ENCODE results near the gene ZDHHC21. TPM values are rescaled to one million over a fixed set of nuclear protein-coding genes. Genes with fewer than 3 reads are reported as not detected.

The ZDHHC21 gene
- polyA plus RNA-seq, 2 donors = 5.8 to 6.7 TPM

DNA sequence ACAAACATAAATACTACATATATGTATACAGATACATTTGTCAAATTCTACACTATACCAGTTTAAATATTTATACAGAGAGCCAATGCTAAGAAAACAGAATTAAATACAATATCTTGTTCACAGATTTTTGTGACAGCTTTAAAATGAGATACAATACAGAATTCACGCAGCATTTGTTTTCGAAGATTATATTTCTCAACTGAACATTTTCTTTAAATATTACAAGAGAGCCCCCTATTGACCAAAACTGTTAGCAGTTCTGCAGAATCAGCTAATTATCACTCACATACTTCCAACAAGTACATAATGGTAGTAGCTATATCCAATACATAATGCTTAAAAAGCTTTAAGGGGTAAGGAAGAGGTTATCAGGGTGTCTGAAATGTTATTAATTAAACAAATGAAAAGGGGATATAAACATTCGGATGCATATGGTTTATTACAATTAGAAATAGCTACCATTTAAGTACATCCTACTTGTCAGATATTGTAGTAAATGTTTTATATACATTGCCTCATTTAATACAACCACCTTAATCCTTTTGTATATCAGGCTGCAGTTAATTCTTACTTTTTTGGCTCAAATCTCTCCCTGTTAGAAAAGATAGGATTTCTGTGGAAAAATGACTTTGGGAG, 31.7 kb downstream of the ZDHHC21 start:
- Histone ChIP-seq H3K4me1 (ENCODE audit: control insufficient read depth in 2 of 2, insufficient read depth in 2 of 2, low read length in 1 of 2) (no peaks in the 10 kb centered on the region), H3K4me3 (ENCODE audit: low read depth in 1 of 2, low read length in 2 of 2) (no peak overlapping the region), H3K27me3 (ENCODE audit: control insufficient read depth in 1 of 2, insufficient read depth in 2 of 2, low read length in 2 of 2) (no peaks in the 10 kb centered on the region), H3K9me3 (ENCODE audit: control insufficient read depth in 2 of 2, insufficient read depth in 1 of 2, low read depth in 1 of 2, low read length in 1 of 2) (no peaks in the 10 kb centered on the region), H3K36me3 (ENCODE audit: control insufficient read depth in 2 of 2, insufficient read depth in 2 of 2, low read length in 1 of 2) (no peaks in the 10 kb centered on the region), H3K27ac (ENCODE audit: low read depth in 2 of 2, low read length in 1 of 2) (no peak overlapping the region)
- WGBS, 2 donors = 63 to 69% methylated on average over 3 of the region's 3 CpGs

- H3K27me3 ChIP-seq (ENCODE audit: control insufficient read depth in 1 of 2, insufficient read depth in 2 of 2, low read length in 2 of 2) = no peaks in the 10 kb centered on the region
- no peak overlapping the region for H3K4me3 ChIP-seq (ENCODE audit: low read depth in 1 of 2, low read length in 2 of 2)
- H3K4me1 ChIP-seq (ENCODE audit: control insufficient read depth in 2 of 2, insufficient read depth in 2 of 2, low read length in 1 of 2) = no peaks in the 10 kb centered on the region
- H3K36me3 ChIP-seq (ENCODE audit: control insufficient read depth in 2 of 2, insufficient read depth in 2 of 2, low read length in 1 of 2) = no peaks in the 10 kb centered on the region
- no peaks in the 10 kb centered on the region for H3K9me3 ChIP-seq (ENCODE audit: control insufficient read depth in 2 of 2, insufficient read depth in 1 of 2, low read depth in 1 of 2, low read length in 1 of 2)
- WGBS, 2 donors = 92% methylated on average over 5 of the region's 5 CpGs
- H3K27ac ChIP-seq (ENCODE audit: low read depth in 2 of 2, low read length in 1 of 2) = no peak overlapping the region
Measured at GRCh38 chr9:14660721-14661120, 32.5 kb downstream of the ZDHHC21 start.

- H3K4me1 ChIP-seq (ENCODE audit: control insufficient read depth in 2 of 2, insufficient read depth in 2 of 2, low read length in 1 of 2) = no peaks in the 10 kb centered on the region
- no peaks in the 10 kb centered on the region for H3K27me3 ChIP-seq (ENCODE audit: control insufficient read depth in 1 of 2, insufficient read depth in 2 of 2, low read length in 2 of 2)
- no peaks in the 10 kb centered on the region for H3K9me3 ChIP-seq (ENCODE audit: control insufficient read depth in 2 of 2, insufficient read depth in 1 of 2, low read depth in 1 of 2, low read length in 1 of 2)
- H3K27ac ChIP-seq (ENCODE audit: low read depth in 2 of 2, low read length in 1 of 2) = no peak overlapping the region
- 91 to 94% methylated on average over 1 of the region's 1 CpG for WGBS, 2 donors
- no peak overlapping the region for H3K4me3 ChIP-seq (ENCODE audit: low read depth in 1 of 2, low read length in 2 of 2)
- peaks cover 0 to 3% of the 10 kb centered on the region in 2 donors for H3K36me3 ChIP-seq (ENCODE audit: control insufficient read depth in 2 of 2, insufficient read depth in 2 of 2, low read length in 1 of 2)
Measured at GRCh38 chr9:14654932-14655331, 38.3 kb downstream of the ZDHHC21 start.

DNA sequence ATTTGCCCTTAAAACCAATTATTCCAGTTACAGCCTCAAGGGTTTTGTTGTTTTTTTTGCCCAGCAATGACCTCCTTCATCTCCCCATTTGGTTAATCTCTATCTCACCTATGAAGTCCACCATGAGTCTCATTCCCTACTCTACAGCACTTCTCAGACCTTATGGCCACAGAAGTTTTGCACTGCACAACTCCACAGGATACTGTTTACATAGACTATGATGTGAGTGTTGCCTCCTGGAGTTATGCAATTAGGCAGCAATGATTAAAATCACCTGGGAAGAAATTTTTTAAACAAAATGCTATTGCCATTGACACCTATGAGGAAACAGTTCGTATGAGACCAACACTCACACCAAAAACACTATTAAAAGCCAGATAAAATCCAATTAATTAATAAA, 39.7 kb downstream of the ZDHHC21 start:
- Histone ChIP-seq H3K4me1 (ENCODE audit: control insufficient read depth in 2 of 2, insufficient read depth in 2 of 2, low read length in 1 of 2) (no peaks in the 10 kb centered on the region), H3K4me3 (ENCODE audit: low read depth in 1 of 2, low read length in 2 of 2) (no peak overlapping the region), H3K27me3 (ENCODE audit: control insufficient read depth in 1 of 2, insufficient read depth in 2 of 2, low read length in 2 of 2) (no peaks in the 10 kb centered on the region), H3K36me3 (ENCODE audit: control insufficient read depth in 2 of 2, insufficient read depth in 2 of 2, low read length in 1 of 2) (peaks cover 0 to 3% of the 10 kb centered on the region in 2 donors), H3K27ac (ENCODE audit: low read depth in 2 of 2, low read length in 1 of 2) (no peak overlapping the region), H3K9me3 (ENCODE audit: control insufficient read depth in 2 of 2, insufficient read depth in 1 of 2, low read depth in 1 of 2, low read length in 1 of 2) (no peaks in the 10 kb centered on the region)
- WGBS, 2 donors = 88 to 95% methylated on average over 1 of the region's 1 CpG

DNA sequence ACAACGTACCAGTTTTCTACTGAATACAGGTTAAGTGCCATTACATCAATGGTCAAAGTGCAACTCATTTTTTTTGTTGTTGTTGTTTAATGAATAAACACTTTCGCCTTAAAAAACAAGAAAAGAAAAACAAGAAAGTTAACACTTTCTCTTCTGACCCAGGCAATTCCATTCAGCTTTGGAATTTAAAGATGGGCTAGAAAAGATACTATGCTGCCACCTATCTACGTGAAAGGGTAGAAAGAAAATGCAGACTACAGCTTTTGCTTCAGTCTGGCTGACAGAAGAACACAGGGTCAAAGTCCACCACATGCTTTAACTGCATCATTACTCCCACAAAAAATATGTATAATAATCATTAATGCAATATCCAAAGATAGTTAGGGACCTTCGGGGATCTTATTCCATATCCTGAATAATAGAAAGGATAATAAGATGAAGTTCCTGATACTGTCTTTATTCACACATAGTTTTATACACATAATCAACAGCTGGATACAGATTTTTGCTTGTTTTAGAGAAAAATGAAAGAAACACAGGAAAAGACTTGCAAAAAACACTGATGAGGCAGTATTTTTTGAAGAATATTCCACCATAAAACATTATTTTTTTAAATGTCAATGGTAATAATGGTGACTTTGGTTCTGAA, 40.4 kb downstream of the ZDHHC21 start:
- no peaks in the 10 kb centered on the region for H3K27me3 ChIP-seq (ENCODE audit: control insufficient read depth in 1 of 2, insufficient read depth in 2 of 2, low read length in 2 of 2)
- H3K4me3 ChIP-seq (ENCODE audit: low read depth in 1 of 2, low read length in 2 of 2) = no peak overlapping the region
- 73 to 83% methylated on average over 4 of the region's 4 CpGs for WGBS, 2 donors
- no peaks in the 10 kb centered on the region for H3K9me3 ChIP-seq (ENCODE audit: control insufficient read depth in 2 of 2, insufficient read depth in 1 of 2, low read depth in 1 of 2, low read length in 1 of 2)
- H3K4me1 ChIP-seq (ENCODE audit: control insufficient read depth in 2 of 2, insufficient read depth in 2 of 2, low read length in 1 of 2) = no peaks in the 10 kb centered on the region
- H3K27ac ChIP-seq (ENCODE audit: low read depth in 2 of 2, low read length in 1 of 2) = no peak overlapping the region
- H3K36me3 ChIP-seq (ENCODE audit: control insufficient read depth in 2 of 2, insufficient read depth in 2 of 2, low read length in 1 of 2) = peaks cover 0 to 3% of the 10 kb centered on the region in 2 donors

- H3K9me3 ChIP-seq (ENCODE audit: control insufficient read depth in 2 of 2, insufficient read depth in 1 of 2, low read depth in 1 of 2, low read length in 1 of 2) = no peaks in the 10 kb centered on the region
- no peaks in the 10 kb centered on the region for H3K4me1 ChIP-seq (ENCODE audit: control insufficient read depth in 2 of 2, insufficient read depth in 2 of 2, low read length in 1 of 2)
- H3K4me3 ChIP-seq (ENCODE audit: low read depth in 1 of 2, low read length in 2 of 2) = no peak overlapping the region
- no peak overlapping the region for H3K27ac ChIP-seq (ENCODE audit: low read depth in 2 of 2, low read length in 1 of 2)
- H3K36me3 ChIP-seq (ENCODE audit: control insufficient read depth in 2 of 2, insufficient read depth in 2 of 2, low read length in 1 of 2) = peaks cover 0 to 3% of the 10 kb centered on the region in 2 donors
- 86 to 91% methylated on average over 1 of the region's 1 CpG for WGBS, 2 donors
- H3K27me3 ChIP-seq (ENCODE audit: control insufficient read depth in 1 of 2, insufficient read depth in 2 of 2, low read length in 2 of 2) = no peaks in the 10 kb centered on the region
Measured at GRCh38 chr9:14650596-14650995, 42.6 kb downstream of the ZDHHC21 start.

GRCh38 chr9:14645648-14646047, 47.6 kb downstream of the ZDHHC21 start:
- no peaks in the 10 kb centered on the region for H3K4me1 ChIP-seq (ENCODE audit: control insufficient read depth in 2 of 2, insufficient read depth in 2 of 2, low read length in 1 of 2)
- no peaks in the 10 kb centered on the region for H3K36me3 ChIP-seq (ENCODE audit: control insufficient read depth in 2 of 2, insufficient read depth in 2 of 2, low read length in 1 of 2)
- H3K27me3 ChIP-seq (ENCODE audit: control insufficient read depth in 1 of 2, insufficient read depth in 2 of 2, low read length in 2 of 2) = no peaks in the 10 kb centered on the region
- WGBS, 2 donors = 72 to 95% methylated on average over 3 of the region's 3 CpGs
- no peak overlapping the region for H3K27ac ChIP-seq (ENCODE audit: low read depth in 2 of 2, low read length in 1 of 2)
- no peak overlapping the region for H3K4me3 ChIP-seq (ENCODE audit: low read depth in 1 of 2, low read length in 2 of 2)
- H3K9me3 ChIP-seq (ENCODE audit: control insufficient read depth in 2 of 2, insufficient read depth in 1 of 2, low read depth in 1 of 2, low read length in 1 of 2) = no peaks in the 10 kb centered on the region

GRCh38 chr9:14640967-14641366, 52.3 kb downstream of the ZDHHC21 start:
- no peaks in the 10 kb centered on the region for H3K4me1 ChIP-seq (ENCODE audit: control insufficient read depth in 2 of 2, insufficient read depth in 2 of 2, low read length in 1 of 2)
- no peaks in the 10 kb centered on the region for H3K27me3 ChIP-seq (ENCODE audit: control insufficient read depth in 1 of 2, insufficient read depth in 2 of 2, low read length in 2 of 2)
- whole genome bisulfite sequencing, 2 donors = 71 to 72% methylated on average over 1 of the region's 1 CpG
- H3K9me3 ChIP-seq (ENCODE audit: control insufficient read depth in 2 of 2, insufficient read depth in 1 of 2, low read depth in 1 of 2, low read length in 1 of 2) = no peaks in the 10 kb centered on the region
- no peak overlapping the region for H3K4me3 ChIP-seq (ENCODE audit: low read depth in 1 of 2, low read length in 2 of 2)
- H3K36me3 ChIP-seq (ENCODE audit: control insufficient read depth in 2 of 2, insufficient read depth in 2 of 2, low read length in 1 of 2) = peaks cover 0 to 2% of the 10 kb centered on the region in 2 donors
- H3K27ac ChIP-seq (ENCODE audit: low read depth in 2 of 2, low read length in 1 of 2) = no peak overlapping the region

GRCh38 chr9:14640294-14640693, 52.9 kb downstream of the ZDHHC21 start:
- no peak overlapping the region for H3K4me3 ChIP-seq (ENCODE audit: low read depth in 1 of 2, low read length in 2 of 2)
- WGBS, 2 donors = 88 to 94% methylated on average over 2 of the region's 2 CpGs
- H3K9me3 ChIP-seq (ENCODE audit: control insufficient read depth in 2 of 2, insufficient read depth in 1 of 2, low read depth in 1 of 2, low read length in 1 of 2) = no peaks in the 10 kb centered on the region
- H3K4me1 ChIP-seq (ENCODE audit: control insufficient read depth in 2 of 2, insufficient read depth in 2 of 2, low read length in 1 of 2) = no peaks in the 10 kb centered on the region
- no peak overlapping the region for H3K27ac ChIP-seq (ENCODE audit: low read depth in 2 of 2, low read length in 1 of 2)
- peaks cover 0 to 2% of the 10 kb centered on the region in 2 donors for H3K36me3 ChIP-seq (ENCODE audit: control insufficient read depth in 2 of 2, insufficient read depth in 2 of 2, low read length in 1 of 2)
- H3K27me3 ChIP-seq (ENCODE audit: control insufficient read depth in 1 of 2, insufficient read depth in 2 of 2, low read length in 2 of 2) = no peaks in the 10 kb centered on the region

Data from esophagus (tissue), 2 donors.